GM18909 (cell line): ENCODE results near the gene SLMAP.

ENCODE experiments used
- ATAC-seq: cut with Tn5 transposase; IDR thresholded peaks from one replicate; pipeline ENCODE4 v1.9.1; 2021; ENCODE audit warnings: mild to moderate bottlenecking; ENCODE audit not compliant: unreplicated experiment, poor library complexity

The SLMAP gene

DNA sequence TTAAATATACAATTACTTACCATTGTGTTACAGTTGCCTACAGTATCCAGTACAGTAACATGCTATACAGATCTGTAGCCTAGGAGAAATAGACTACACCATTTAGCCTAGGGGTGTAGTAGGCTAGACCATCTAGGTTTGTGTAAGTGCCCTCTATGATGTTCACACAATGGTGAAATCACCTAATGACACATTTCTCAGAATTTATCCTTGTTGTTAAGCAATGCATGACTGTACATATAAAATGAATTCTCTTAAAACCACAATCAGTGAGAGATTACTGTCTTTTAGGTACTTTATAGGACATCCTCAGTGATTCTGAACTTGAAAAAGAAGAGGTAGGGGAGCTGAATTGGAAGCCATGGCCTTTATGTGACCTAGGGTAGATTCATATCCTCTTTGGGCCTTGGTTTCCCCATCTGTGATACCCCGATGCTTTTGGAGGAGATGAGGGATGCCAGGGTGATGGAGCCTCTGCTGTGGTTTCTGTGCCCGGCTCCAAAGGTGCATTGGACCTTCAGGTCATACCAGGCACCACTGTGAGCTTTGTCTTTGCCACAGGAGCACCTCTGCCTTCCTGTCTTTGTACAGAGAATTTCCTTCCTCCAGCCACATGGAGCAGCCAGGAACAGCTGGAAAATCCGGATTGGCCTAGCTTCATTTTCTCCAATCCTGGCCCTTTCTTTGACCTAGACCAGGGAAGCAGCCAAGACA lies 200.2 kb downstream of the SLMAP start:
- ATAC-seq: no peak

DNA sequence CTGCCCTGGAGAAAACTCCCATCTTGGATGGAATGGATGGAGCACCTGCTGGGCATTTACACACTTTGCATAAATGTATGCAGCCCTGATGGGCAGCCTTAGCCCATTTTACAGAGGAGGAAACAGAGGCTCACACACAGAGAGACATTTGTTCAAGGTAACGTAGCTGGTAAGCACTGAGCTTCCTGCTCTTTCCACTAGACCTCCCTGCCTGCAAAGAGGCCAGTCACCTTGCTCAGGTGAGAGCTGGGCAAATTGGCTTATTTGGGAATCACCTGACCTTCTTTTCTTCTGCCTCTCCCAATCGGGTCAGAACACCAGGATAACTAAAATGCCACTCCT lies 200.7 kb downstream of the SLMAP start:
- no peak for ATAC-seq

- no peak for ATAC-seq
These were observed 201.7 kb downstream of the SLMAP start for GRCh38 chr3:57957824-57958223.

DNA sequence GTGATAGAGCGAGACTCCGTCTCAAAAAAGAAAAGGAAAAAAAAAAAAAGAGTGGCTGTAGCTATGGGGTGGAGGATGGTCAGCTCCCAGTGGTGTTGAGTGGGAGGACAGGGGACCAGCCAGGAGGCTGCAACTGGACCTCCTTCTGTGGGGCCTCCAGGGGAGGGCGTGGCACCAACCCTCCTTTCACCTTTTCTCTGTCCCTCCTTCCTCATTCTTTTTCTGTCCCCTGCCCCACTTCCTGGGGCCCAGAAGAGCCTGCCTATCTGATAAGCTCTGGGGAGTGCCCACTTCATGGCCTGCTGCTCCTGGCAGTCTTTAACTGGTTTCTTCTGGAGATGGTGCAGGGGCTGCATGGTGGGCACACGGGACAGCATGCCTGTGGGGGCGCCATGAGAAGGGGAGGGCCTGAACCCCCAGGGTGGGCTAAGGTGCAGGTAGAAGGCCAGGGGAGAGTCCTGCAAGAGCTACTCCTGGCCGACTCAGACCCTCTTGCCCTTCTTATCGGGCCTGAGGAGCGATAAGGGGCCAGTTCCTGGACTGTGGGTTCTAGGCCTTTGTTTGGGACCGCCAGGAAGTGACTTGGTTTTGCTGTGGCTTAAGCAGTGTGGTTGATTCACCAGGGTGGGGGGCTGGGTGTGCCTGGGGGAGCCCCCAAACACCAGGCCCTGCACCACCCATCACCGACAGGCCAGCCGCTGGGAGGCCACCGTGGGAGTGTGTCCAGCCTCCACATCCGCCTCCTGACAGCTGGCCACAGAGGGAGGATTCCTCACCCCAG lies 202.7 kb downstream of the SLMAP start:
- no peak for ATAC-seq

GRCh38 chr3:57959423-57960173 lies 203.5 kb downstream of the SLMAP start:
- no peak for ATAC-seq

DNA sequence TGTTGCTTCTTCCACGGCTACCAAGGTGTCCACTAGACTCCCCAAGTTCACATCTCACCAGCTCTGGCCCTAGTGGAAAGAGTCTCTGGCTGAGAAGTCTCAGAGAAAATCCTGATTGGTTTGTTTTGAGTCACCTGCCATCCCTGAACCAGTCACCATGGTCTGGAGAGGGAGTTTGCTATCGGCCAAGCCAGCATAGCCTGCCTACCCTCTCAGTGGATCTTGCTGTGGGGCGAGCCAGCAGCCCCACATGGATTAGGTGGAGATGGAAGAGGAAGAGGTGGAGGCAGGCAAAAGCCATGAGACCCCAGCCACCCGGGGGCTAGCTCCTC lies 204.0 kb downstream of the SLMAP start:
- no peak for ATAC-seq

GRCh38 chr3:57961177-57961827 lies 205.2 kb downstream of the SLMAP start:
- no peak for ATAC-seq

- no peak for ATAC-seq
These were observed 205.8 kb downstream of the SLMAP start for GRCh38 chr3:57961828-57962447.

DNA sequence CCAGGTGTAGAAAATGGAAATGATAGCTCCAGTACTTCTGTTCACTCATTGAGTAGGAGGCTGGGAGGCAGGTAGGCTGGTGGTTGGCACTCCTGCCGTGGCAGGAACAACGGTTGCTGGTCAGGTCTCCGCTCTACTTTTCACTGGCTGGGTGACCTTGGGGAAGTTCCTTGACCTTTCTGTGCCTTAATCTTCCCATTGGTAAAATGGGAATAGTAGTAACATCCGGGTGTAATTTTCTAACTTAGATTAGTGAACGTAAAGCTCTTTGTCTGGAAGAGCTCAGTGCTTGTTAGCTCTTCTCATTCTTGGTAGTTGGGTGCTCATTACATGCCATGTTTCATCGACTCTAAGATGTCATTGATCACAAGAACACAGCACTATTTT lies 206.3 kb downstream of the SLMAP start:
- ATAC-seq: no peak

GRCh38 chr3:57963811-57964346 lies 207.8 kb downstream of the SLMAP start:
- ATAC-seq: no peak

GRCh38 chr3:57966829-57967228 lies 210.7 kb downstream of the SLMAP start:
- no peak for ATAC-seq

- ATAC-seq: no peak
These were observed 211.5 kb downstream of the SLMAP start for GRCh38 chr3:57967590-57967989.

DNA sequence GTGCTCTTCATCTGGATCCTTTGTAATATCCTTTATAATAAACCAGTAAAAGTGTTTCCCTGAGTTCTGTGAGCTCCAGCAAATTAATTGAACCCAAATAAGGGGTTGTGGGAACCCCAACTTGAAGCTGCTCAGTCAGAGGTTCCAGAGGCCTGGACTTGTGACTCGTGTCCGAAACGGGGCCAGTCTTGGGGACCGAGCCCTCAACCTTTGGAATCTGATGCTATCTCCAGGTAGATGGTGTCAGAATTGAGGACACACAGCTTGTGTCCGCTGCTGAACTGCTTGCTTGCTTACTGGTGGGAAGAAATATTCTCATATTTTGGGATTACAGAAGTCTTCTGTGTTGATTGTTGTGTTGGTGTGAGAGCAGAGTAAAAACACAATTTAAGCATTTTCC lies 212.4 kb downstream of the SLMAP start:
- no peak for ATAC-seq

GRCh38 chr3:57971975-57972374 lies 215.9 kb downstream of the SLMAP start:
- no peak for ATAC-seq

DNA sequence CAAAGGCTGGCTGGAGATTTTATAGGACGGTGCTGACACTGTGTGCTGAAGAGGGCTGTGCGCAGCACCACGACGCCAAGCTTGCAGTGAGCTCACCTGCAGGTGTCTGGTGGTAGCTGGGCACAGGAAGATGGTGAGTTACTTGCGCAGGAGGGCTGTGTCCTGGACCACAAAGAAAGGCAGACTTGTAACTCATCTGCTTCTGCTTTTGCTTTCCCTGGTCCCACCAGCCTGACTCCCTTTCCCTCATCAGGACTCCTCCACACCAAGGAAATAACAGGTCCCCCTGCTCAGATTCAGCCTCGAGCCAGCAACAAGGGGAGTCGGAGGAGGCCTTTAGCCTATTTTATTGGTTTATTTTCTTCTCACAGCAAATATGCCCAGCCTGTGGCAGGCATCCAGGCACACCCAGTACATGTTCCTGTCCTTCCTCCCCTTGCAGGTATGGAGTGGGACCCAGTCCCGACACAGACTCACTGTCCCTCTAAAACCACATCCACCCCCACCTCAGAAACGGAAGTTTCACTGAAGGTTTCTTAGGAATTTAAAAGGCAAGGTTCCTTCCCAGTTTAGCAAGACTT lies 216.5 kb downstream of the SLMAP start:
- no peak for ATAC-seq

DNA sequence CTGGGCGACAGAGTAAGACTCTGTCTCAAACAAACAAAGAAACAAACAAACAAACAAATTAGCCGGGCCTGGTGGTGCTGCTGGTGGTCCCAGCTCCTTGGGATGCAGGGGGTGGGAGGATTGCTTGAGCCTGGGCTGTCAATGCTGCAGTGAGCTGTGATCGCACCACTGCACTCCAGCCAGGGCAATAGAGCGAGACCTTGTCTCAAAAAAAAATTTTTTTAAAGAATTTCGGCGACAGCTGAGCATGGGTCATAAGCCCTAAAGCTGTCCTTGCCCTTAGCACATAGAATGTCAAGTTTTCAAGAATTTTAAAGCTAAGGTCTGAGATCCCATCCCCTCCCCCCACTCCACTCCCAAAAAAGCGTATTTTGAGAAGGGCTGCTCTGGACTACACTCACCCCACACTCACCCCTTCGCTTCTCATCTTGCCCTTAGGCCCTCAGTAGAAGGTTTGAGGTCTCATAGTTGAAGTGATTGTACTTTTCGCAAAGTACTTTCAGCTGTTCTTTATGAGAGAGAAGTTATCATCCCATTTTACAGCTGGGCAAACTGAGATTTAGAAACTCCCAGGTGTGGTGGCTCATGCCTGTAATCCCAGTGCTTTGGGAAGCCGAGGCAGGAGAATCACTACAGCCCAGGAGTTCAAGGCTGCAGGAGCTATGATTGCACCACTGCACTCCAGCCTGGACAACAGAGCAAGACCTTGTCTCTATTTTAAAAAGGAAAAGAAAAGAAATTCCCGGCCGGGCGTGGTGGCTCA lies 217.8 kb downstream of the SLMAP start:
- no peak for ATAC-seq

- ATAC-seq: no peak
These were observed 218.8 kb downstream of the SLMAP start for GRCh38 chr3:57974796-57975388.

- ATAC-seq: no peak
These were observed 221.7 kb downstream of the SLMAP start for GRCh38 chr3:57977818-57978235.

DNA sequence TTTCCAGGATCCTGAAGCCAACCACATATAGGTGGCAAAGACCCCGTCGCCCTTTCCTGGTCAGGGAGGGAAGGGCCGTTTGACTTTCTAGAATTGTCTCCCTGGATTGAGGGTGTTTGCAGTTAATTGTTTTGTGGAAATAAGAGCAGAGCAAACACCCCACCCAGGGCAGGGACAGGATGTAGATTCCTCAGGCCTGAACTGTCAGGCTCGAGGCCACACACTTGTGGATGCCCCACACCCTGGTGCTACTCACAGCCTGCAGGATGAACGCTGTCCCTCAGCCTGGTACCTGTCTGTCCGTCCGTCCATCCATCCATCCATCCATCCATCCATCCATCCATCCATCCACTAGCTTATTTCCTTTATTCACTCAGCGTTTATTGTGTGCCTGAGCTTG lies 222.2 kb downstream of the SLMAP start:
- no peak for ATAC-seq
